Measurements from ENCODE around the gene SLC22A17.

Gene SLC22A17

DNA sequence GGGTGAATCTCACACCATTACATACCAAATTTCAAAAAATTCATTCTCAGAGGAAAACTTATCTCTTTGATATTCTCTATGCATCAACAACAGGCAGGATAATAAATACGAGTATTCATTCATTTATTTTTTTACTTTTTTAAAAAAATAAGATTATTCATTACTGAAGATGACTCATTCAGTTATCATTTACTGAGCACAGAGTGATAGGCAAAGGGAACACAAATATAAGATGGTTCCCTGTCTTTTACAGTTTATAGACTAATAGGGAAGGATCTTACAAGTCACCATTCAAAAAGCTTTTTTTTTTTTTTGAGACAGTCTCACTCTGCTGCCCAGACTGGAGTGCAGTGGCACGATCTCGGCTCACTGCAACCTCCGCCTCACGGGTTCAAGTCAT is 36.4 kb downstream of the SLC22A17 start:
- in situ Hi-C loops (cut with MboI; ENCODE audit: low sequenced_read_pairs), result no loop called here

DNA sequence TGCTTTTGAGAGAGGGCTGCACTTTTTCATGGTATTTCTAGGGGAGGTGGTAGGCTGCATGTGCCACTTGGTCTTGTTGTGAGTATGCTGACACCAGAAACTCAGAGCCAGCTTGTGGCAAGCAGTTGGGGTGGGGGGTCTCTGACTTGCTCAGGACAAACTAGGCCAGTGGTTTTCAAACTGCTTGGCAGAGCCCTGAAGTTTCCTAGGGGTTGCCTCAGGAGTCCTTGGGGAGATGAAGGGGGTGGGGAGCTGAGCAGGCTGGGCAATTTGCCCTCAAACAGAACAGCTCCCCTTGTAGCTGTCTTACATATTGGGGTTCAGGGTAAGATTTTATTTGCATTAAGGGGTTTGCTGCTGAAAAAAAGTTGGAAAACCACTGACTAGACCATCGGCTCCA is 42.1 kb downstream of the SLC22A17 start:
- in situ Hi-C loops (cut with MboI; ENCODE audit: low sequenced_read_pairs), result no loop called here

- in situ Hi-C loops (cut with MboI; ENCODE audit: low sequenced_read_pairs), result no loop called here
Observed at GRCh38 chr14:23308721-23309445, 43.8 kb downstream of the SLC22A17 start.

- in situ Hi-C loops (cut with MboI; ENCODE audit: low sequenced_read_pairs), result no loop called here
Observed at GRCh38 chr14:23307687-23308644, 44.7 kb downstream of the SLC22A17 start.

DNA sequence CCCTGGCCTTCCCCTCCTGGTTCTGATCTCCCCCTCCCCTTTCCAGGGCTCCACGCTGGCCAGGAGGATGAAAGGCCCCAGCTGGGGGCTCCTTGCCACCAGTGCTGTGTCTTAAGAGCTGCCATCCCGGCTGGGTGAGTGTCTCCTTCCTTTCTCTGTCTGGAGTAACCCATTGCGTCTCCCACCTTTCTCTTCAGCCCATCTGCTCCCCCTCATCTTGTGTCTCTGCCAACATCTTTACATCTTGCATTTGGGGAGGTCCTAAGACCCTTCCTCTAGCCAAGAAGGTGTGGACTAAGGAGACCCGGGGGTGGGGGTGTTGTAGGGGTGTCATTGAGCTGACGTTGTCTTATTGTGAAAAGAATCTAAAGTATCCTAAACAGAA is 45.5 kb downstream of the SLC22A17 start:
- in situ Hi-C loops (cut with MboI; ENCODE audit: low sequenced_read_pairs), result no loop called here

DNA sequence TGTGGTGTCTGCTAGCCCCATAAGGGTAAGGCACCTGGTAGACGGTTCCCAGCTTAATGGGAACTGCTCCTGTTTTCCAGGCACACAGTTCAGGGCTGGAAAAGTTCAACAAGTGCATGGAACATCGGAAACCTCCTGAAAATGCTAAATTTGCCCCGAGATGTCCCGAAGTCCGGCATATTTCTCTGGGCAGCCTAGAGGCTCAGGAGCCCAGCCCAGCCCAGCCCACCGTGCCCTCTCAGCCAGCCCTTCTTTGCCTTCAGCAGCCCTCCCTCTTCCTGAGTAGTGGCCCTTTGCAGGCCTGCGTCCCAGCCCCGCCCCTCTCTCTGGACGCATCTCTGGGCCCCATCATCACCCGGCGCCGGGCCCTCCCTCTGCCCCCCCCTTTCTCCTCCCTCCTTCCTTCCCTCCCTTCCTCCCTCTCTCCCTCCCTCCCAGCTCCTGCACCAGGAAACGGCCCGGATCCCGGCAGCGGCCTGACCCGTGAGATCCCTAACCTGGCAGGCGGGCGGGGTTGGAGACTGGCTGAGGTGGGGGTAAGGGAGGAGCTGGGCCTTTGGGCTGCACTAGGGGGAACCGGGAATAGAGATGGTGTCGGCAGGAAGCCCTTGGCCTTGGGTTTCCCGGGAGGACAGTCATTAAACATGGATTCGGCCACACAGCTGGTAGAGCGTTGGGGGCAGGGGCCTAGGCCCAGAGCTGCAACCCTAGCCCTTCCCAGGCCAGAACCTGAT is 46.1 kb downstream of the SLC22A17 start, which contains the start of gene BCL2L2:
TSS of gene BCL2L2 (plus strand) at position 422 of the 734 bp plus-strand sequence. CDS start 935 bp downstream, outside the sequence.
- in situ Hi-C loops (cut with MboI; ENCODE audit: low sequenced_read_pairs), result no loop called here

- in situ Hi-C loops (cut with MboI; ENCODE audit: low sequenced_read_pairs), result no loop called here
Observed at GRCh38 chr14:23302290-23303225, 50.1 kb downstream of the SLC22A17 start, which contains the start of gene PPP1R3E. Gene PPP1R3E, minus strand, starts transcription at chr14:23302859. Its CDS starts 283 bp downstream, at chr14:23302576.

GRCh38 chr14:23301969-23302289 is 50.8 kb downstream of the SLC22A17 start:
- in situ Hi-C loops (cut with MboI; ENCODE audit: low sequenced_read_pairs), result no loop called here

GRCh38 chr14:23301288-23301968 is 51.3 kb downstream of the SLC22A17 start:
- in situ Hi-C loops (cut with MboI; ENCODE audit: low sequenced_read_pairs), result no loop called here

- in situ Hi-C loops (cut with MboI; ENCODE audit: low sequenced_read_pairs), result no loop called here
Observed at GRCh38 chr14:23300687-23301223, 51.9 kb downstream of the SLC22A17 start.

DNA sequence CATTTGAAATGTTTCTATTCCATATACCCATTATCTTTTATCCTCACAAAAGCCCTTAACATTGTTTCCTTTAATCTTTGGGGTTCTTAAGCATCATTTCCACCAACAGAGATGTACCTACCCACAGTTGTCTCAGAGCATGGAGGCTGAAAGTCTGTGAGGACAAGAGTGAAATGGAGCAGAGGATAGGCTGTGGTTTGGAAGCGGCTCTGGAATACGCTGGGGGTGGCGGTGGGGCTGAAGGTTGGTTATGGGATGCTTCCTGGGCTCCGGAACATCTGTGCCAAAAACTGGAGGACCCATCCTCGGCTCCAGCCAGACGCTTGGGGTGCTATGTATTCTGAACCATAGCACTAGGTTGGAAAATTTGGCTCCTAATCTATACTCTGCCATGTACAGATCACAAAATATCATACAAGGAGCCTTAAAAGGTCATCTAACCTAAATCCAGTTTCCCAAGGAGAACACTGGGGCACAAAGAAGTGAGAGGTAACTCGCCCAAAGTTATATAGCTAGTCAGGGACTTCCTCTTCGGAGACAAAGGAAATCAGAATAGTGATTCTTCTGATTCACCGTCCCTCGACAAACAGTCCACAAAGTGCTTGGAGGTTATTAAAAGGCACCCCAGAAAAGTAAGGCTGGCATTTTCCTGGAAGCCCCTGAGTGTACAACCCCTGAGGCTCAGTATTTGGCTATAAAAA is 52.6 kb downstream of the SLC22A17 start:
- in situ Hi-C loops (cut with MboI; ENCODE audit: low sequenced_read_pairs), result no loop called here

DNA sequence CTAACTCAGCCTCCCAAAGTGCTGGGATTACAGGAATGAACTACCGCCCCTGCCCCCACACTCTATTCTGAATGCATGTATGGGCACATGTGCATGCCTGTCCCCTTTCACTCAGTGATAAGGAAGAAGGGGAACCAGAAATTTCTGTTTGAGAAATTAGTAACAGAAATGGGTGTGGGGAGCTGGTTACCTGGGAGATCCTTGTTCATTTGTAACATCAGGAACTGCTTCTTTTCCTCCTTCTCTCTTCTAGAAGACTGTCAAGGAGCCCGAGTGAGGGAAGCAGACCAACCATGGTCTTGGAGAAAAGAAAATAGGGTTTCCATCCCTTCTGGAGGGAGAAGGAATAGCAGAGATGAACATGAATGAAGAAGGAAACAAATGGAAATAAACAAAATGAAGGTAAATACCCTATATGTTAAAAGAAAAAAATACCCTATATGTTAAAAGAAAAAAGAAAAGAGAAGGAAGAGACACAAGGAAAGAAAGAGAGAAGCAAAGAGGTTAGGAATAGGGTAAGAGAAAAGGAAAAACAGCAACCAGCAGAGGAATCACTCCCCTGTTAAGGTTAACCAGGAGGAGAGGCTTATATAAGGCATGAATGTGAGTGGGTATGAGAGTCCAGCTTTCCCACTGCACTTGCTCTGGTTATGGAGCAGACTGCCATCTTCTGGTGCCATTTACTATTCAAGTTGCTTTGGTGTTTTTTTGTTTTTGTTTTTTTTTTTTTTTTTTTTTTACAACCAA is 53.3 kb downstream of the SLC22A17 start:
- in situ Hi-C loops (cut with MboI; ENCODE audit: low sequenced_read_pairs), result no loop called here

GRCh38 chr14:23297611-23298277 is 54.9 kb downstream of the SLC22A17 start:
- in situ Hi-C loops (cut with MboI; ENCODE audit: low sequenced_read_pairs), result no loop called here

- in situ Hi-C loops (cut with MboI; ENCODE audit: low sequenced_read_pairs), result no loop called here
Observed at GRCh38 chr14:23297096-23297495, 55.6 kb downstream of the SLC22A17 start.
